Mesodermal cell (in vitro differentiated cells): ENCODE results near the gene NLRP5.
"Not testable (repeated sequence)": the region's sequence is repeated elsewhere in the genome, so short reads cannot be mapped to it uniquely, and the experiment has no call there.

ENCODE experiments used
- H3K27ac ChIP-seq: 2 replicates; pipeline ENCODE4 v1.7.0; 2013; ENCODE audit warnings: mild to moderate bottlenecking, low read depth, low read length, moderate library complexity; ENCODE audit not compliant: severe bottlenecking
- H3K36me3 ChIP-seq: 2 replicates; pipeline ENCODE4 v1.7.1; 2013; ENCODE audit warnings: mild to moderate bottlenecking, low read length, moderate library complexity; ENCODE audit not compliant: control insufficient read depth, insufficient read depth
- H3K4me1 ChIP-seq: one replicate; pipeline ENCODE4 v1.7.1; 2013; ENCODE audit warnings: mild to moderate bottlenecking, low read length; ENCODE audit not compliant: insufficient read depth, control insufficient read depth, poor library complexity, severe bottlenecking
- H3K4me3 ChIP-seq: 2 replicates; pipeline ENCODE4 v1.7.0; 2013; ENCODE audit warnings: low read length, control low read depth, mild to moderate bottlenecking; ENCODE audit not compliant: insufficient read depth, poor library complexity, severe bottlenecking; ENCODE audit errors: extremely low read depth
- H3K9me3 ChIP-seq: 2 replicates; pipeline ENCODE4 v1.7.1; 2013; ENCODE audit warnings: mild to moderate bottlenecking, low read length, moderate library complexity; ENCODE audit not compliant: control insufficient read depth
- WGBS, 2 experiments: methylation state at CpG; one replicate each; pipeline ENCODE4 v1.1.5; 2013; ENCODE audit warnings: missing lambda C conversion rate in 2 of 2; ENCODE audit not compliant: insufficient coverage in 2 of 2; 5-methylcytosine and 5-hydroxymethylcytosine counted together

Gene NLRP5

DNA sequence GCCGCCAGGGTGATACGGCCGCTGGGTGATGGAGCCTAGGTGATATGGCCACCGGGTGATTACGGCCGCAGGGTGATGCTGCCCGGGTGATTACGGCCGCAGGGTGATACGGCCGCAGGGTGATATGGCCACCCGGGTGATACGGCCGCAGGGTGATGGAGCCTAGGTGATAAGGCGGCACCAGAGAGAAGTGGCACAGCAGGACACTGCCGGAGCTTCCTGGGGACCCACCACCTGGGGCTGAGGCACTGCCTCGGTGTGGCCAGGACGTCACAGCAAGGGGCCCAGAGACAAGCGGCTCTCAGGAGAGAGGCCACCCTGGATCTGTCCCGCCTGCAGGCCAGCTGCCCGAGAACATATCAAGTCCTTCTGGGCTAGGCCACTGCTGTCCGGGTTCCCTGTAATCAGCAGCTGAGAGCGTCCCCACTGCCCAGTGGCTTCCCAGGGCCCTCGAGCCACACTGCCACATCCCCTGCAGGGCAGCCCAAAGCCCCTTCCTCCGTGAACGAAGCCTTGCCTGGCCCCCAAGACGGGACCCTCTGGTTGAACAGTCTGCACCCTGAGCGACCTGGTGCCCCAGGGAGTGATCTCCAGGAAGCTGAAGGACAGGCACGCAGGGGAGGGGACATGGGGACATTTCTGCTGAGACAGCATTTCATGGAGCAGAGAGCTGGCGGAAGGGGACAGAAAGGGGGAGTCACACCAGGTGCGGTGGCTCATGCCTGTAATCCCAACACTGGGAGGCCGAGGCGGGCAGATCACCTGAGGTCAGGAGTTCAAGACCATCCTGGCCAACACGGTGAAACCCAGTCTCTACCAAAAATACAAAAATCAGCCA, 112.4 kb downstream of the NLRP5 start:
- Histone ChIP-seq H3K9me3 (peaks cover 3% of the 10 kb centered on the region), H3K27ac (no peak overlapping the region), H3K36me3 (peaks cover 87% of the 10 kb centered on the region), H3K4me1 (no peaks in the 10 kb centered on the region), H3K4me3 (no peak overlapping the region)
- WGBS, 2 experiments = 93 to 95% methylated on average over 31 to 33 of the region's 34 CpGs

DNA sequence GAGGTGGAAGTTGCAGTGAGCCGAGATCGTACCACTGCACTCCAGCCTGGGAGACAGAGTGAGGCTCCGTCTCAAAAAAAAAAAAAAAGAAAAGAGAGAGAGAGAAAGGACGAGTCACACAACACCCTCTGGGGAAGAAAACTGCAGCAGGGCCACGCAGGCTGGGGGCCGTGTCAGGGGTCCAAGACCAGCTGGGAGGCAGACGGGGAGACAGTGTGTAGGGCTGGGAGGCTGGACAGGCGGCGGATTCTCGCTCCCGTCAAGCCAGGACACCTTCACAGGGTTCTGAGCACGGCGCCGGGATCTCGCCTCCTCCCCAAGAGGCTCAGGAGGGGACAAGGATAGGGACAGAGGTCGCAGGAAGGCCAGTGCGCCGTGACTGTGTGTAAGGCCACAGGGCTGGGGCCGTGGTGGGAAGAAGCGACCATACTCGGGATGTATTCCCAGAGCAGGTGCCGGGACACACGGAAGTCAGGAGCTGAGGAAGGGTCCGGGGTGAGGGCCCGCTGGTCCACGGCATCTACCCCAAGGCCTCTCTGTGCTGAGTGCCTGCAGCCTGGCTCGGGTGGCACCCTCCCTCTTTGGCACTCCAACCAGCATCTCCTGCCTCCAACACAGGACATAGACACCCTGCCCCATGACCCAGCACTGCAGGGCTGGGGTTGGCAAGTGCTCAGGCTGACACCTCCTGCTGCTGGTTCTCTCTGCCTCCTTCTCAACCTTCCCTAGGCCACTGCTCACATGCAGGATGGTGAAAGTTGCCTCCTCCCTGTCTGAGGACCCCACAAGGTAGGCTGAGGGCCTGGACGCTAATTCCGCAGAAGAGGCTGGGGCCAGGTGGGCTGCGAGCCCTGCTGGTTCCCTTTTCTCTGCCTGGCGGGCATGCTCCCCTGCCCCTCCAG, 113.3 kb downstream of the NLRP5 start:
- Histone ChIP-seq H3K4me1 (no peaks in the 10 kb centered on the region), H3K36me3 (peaks cover 78% of the 10 kb centered on the region), H3K27ac (no peak overlapping the region), H3K9me3 (no peaks in the 10 kb centered on the region), H3K4me3 (no peak overlapping the region)
- WGBS, 2 experiments = 93 to 95% methylated on average over 21 to 29 of the region's 31 CpGs

DNA sequence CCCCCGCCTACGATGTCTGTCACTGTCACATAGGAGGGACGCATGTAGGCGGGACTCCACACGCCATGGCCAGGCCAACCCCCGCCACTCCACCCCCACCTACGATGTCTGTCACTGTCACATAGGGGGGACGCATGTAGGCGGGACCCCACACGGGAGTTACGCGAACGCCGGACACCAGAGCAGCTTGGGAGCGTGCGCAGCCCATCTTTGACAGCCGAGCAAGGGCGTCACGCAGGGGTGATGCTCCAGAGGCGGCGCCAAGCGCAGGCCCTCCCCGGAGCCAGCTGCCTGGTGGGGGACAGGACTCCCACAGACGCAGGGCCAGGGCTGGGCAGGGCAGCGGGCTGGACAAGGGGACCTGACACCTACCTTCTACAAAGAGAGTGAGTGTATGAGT, 114.5 kb downstream of the NLRP5 start:
- H3K9me3 ChIP-seq = no peaks in the 10 kb centered on the region
- no peak overlapping the region for H3K27ac ChIP-seq
- whole genome bisulfite sequencing, 2 experiments = 88% methylated on average over 22 to 24 of the region's 25 CpGs
- H3K36me3 ChIP-seq = peaks cover 67% of the 10 kb centered on the region
- H3K4me1 ChIP-seq = peaks cover 5% of the 10 kb centered on the region
- H3K4me3 ChIP-seq = no peak overlapping the region

DNA sequence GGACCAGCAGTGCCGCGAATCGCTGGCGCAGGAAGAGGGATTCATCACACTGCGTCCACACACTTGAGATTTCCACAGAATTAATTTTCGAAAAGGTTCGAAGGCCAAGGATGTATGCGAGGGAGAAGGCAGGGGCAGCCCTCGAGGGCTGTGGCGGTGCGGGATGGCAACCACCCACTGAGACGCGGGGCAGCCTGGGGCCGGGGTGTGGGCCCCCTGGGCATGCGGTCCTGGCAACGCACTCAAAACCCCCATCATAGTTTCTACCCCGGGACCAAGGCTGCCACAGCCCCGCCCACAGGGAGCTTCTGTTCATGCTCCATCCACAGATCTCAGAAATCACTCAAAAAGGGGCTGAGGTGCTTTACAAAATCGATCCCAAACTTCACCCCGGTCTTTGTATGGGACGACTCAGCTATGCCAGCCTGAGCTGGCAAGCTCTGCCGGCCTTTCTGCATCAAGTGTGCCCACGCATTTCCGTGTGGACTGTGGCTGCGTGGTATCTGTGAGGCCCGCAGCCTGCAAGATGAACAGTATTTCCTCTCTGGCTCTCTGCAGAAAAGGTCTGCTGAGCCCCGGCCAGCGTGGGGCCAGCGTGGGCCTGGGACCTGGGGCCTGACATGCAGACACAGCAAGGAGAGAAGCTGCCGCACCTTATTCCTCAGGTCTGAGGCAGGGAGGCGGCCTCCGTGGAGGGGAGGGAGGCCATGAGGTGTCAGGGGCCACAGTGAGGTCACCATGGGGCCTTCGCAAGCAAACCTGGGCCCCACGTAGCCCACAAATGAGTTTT, 115.4 kb downstream of the NLRP5 start:
- Histone ChIP-seq H3K9me3 (no peaks in the 10 kb centered on the region), H3K36me3 (peaks cover 69% of the 10 kb centered on the region), H3K27ac (no peak overlapping the region), H3K4me3 (no peak overlapping the region), H3K4me1 (peaks cover 5% of the 10 kb centered on the region)
- WGBS, 2 experiments = 94 to 97% methylated on average over 32 to 33 of the region's 34 CpGs

DNA sequence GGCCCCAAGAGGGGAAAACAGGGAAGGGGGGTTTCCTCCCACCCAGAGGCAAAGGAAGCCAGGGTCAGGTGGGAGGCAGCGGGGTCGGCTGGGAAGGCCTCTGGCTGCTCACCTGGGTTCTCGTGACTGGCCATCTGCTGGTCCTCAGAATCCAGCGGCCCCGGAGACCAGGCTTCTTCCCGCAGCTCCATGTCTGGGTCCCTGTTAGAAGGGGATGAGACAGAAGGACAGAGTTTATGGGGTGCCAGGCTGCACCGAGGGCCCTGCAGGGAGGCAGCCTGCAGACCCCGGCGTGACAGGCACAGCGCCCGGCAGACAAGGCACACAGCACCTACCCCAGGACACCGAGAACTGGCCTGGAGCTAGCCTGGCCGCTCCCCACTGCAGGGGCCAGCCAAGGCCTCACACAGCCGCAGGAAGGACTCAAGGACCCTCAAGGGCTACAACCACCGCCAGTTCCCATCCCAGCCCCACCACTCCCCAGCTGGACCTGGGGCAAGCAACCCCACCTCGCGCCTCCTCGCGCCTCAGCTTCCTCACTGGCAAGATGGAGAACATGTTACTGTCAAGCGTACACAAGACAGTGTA, 116.5 kb downstream of the NLRP5 start:
- no peaks in the 10 kb centered on the region for H3K9me3 ChIP-seq
- H3K27ac ChIP-seq = no peak overlapping the region
- no peak overlapping the region for H3K4me3 ChIP-seq
- peaks cover 63% of the 10 kb centered on the region for H3K36me3 ChIP-seq
- WGBS, 2 experiments = 86 to 97% methylated on average over 11 to 19 of the region's 20 CpGs
- peaks cover 5% of the 10 kb centered on the region for H3K4me1 ChIP-seq

DNA sequence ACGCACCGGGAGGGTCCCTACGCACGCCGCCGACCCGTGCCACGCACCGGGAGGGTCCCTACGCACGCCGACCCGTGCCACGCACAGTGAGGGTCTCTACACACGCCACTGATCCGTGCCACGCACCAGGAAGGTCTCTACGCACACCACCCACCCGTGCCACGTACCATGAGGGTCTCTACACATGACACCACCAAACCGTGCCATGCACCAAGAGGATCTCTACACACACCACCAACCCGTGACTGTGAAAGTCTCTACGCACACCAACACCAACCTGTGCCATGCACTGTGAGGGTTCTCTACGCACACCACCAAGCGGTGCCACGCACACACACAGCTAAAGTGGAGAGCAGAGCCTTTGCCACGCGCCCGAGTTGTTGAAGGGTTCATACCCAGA, 117.8 kb downstream of the NLRP5 start:
- Histone ChIP-seq H3K9me3 (no peaks in the 10 kb centered on the region), H3K4me1 (peaks cover 14% of the 10 kb centered on the region), H3K27ac (no peak overlapping the region), H3K36me3 (peaks cover 52% of the 10 kb centered on the region), H3K4me3 (no peak overlapping the region)
- WGBS, 2 experiments = 94 to 95% methylated on average over 12 to 29 of the region's 29 CpGs

DNA sequence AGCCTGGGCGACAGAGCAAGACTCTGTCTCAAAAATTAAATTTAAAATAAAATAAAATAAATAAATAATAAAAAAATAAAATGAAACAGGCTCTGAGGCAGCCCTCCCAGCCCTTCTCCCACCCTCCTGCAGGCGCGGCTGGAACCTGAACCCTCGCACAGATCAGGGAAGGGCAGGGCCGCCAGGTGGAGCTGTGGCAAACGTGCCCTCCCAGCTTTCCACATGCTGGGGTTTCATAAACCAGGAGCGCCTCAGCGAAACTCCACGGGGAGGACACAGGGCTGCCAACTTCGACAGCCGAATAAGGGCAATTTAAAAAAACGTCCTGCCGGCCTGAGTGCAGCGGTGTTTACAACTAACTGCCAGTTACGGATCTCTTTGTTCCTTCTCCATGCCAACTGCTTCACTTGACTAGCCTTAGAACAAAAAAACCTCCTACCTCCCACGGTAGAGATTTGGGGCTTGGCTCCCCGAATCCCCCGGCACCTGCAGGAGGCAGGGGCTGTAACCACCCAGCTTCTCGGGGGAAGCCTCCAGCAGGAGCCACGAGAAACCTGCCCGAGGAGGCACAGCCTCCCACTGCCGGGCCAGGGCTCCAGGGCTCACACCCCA, 118.6 kb downstream of the NLRP5 start:
- Histone ChIP-seq H3K36me3 (peaks cover 46% of the 10 kb centered on the region), H3K9me3 (no peaks in the 10 kb centered on the region), H3K27ac (peak overlapping the region; percentile 62), H3K4me3 (no peak overlapping the region), H3K4me1 (peaks cover 20% of the 10 kb centered on the region)
- WGBS, 2 experiments = 50 to 55% methylated on average over 17 to 20 of the region's 22 CpGs

DNA sequence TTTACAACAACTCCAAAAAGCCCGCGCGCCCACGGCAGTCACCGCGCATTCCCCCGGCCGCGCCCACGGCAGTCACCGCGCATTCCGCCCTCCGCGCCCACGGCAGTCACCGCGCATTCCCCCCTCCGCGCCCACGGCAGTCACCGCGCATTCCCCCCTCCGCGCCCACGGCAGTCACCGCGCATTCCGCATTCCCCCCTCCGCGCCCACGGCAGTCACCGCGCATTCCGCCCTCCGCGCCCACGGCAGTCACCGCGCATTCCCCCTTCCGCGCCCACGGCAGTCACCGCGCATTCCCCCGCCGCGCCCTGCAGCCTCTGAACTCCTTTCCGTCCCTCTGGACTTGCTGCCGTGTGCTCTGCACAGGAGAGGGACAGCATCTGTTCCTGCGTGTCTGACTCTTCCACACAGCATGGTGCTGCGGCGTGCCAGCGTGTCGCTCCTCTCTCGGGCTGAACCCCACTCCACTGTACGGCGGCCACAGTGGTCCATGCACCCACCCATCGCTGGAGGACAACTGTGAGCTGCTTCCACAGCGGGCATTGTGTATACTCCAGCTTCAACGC, 119.3 kb downstream of the NLRP5 start:
- WGBS, 2 experiments = 97 to 98% methylated on average over 41 to 55 of the region's 61 CpGs
- H3K9me3 ChIP-seq, H3K4me3 ChIP-seq: not testable (repeated sequence)
- peak overlapping the region; percentile 5 for H3K27ac ChIP-seq
- peaks cover 41% of the 10 kb centered on the region for H3K36me3 ChIP-seq
- peaks cover 23% of the 10 kb centered on the region for H3K4me1 ChIP-seq

DNA sequence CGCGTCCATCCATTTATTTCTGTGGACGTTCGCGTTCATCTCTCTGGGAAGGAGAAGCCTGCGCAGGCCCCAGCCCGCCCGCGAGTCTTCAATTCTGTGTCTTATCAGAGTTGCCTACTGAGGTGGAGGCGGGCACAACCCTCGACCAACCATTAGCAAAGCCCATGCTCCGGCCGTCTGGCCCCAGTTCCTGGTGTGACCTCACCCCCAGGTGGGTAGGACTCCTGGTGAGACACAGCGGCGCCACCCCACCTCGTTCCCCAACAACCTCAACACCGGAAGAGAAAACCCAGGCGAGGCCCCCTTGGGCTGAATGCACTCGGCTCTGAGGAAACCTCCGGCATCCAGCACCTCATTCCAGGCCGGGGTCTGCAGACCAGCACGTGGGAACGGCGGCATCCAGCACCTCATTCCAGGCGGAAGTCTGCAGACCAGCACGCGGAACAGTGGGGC, 119.8 kb downstream of the NLRP5 start:
- no peak overlapping the region for H3K4me3 ChIP-seq
- H3K9me3 ChIP-seq = no peaks in the 10 kb centered on the region
- H3K36me3 ChIP-seq = peaks cover 37% of the 10 kb centered on the region
- 93 to 96% methylated on average over 21 to 24 of the region's 27 CpGs for WGBS, 2 experiments
- peaks cover 27% of the 10 kb centered on the region for H3K4me1 ChIP-seq
- H3K27ac ChIP-seq = peak overlapping the region; percentile 5
